ENCODE results near the gene PHTF2.
"Not testable (repeated sequence)": the region's sequence is repeated elsewhere in the genome, so short reads cannot be mapped to it uniquely, and the experiment has no call there.

PHTF2 gene

GRCh38 chr7:77999168-77999567 lies 200.6 kb downstream of the PHTF2 start:
- DNase-seq: not testable (repeated sequence)

- DNase-seq: no peak
Observed at GRCh38 chr7:78002021-78002420, 203.4 kb downstream of the PHTF2 start.

- no peak for DNase-seq
Observed at GRCh38 chr7:78002715-78003114, 204.1 kb downstream of the PHTF2 start.

- DNase-seq: no peak
Observed at GRCh38 chr7:78006063-78006755, 207.6 kb downstream of the PHTF2 start.

Data from suppressor macrophage treated with lipopolysaccharide for 1 hour (primary cell).